IPS-20b (cell line): Measurements from ENCODE around the gene REXO4.

Source experiments
- H3K27ac ChIP-seq: one replicate; pipeline ENCODE4 v1.5.1; 2013; ENCODE audit warnings: low read length
- H3K27me3 ChIP-seq: 2 replicates; pipeline ENCODE4 v1.6.1; 2013; ENCODE audit warnings: mild to moderate bottlenecking, low read length, inconsistent platforms; ENCODE audit not compliant: insufficient read depth
- H3K36me3 ChIP-seq: 2 replicates; pipeline ENCODE4 v1.6.1; 2013; ENCODE audit warnings: low read depth, mild to moderate bottlenecking, inconsistent platforms, low read length, moderate library complexity; ENCODE audit not compliant: insufficient read depth
- H3K4me1 ChIP-seq: 2 replicates; pipeline ENCODE4 v1.6.1; 2013; ENCODE audit warnings: mild to moderate bottlenecking, control low read depth, inconsistent platforms, low read length, moderate library complexity; ENCODE audit not compliant: insufficient read depth
- H3K4me3 ChIP-seq: 2 replicates; pipeline ENCODE4 v1.5.1; 2013; ENCODE audit warnings: mild to moderate bottlenecking, low read length, inconsistent platforms
- H3K9ac ChIP-seq: 2 replicates; pipeline ENCODE4 v1.6.1; 2013; ENCODE audit warnings: low read depth, mild to moderate bottlenecking, inconsistent platforms, low read length, moderate library complexity
- H3K9me3 ChIP-seq: 2 replicates; pipeline ENCODE4 v1.6.1; 2013; ENCODE audit warnings: mild to moderate bottlenecking, low read depth, low read length, inconsistent platforms; ENCODE audit not compliant: insufficient read depth

Gene REXO4

DNA sequence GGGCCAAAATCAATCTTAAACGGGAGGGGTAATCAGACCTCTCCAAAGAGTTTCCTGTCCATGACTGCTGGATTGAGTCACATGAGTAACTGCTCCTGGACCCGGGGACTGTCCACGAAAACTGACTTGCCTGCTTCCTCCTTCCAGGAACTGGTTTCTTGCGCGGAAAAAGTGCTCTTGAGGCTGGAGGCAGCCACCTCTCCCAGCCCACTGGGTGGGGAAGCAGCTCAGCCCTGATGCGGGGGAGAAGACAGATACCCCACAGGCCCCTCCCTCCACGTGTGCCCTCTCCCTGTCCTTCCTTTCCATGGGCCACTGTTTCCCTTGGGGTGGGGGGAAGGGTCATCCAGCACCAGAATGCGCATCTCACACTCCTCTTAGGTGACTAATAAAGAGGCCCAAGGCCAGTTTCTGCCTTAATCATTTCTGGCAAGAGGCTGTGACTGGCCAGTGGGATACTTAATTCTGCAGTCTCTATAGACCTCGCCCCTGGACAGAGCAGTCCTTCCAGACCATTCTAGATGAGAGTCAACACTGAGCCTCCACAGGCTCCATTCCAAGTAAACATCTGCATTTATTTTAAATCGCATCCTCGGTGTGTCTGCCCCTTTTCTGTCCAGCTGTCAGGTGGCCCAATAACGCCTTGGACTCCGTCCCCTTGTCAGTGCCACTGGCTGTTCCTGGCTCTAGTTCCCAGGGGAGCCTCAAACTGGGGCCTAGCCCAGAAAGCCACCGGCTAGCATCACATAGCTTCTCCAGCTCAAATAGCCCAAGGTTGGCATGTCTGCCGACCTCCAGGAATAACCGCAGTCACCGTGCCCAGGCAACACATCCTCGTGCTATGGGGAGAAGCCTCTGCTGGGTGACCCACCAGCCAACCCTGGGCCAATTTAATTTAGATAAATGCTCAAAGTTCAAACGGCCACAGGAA lies 12.0 kb downstream of the REXO4 start:
- H3K36me3 ChIP-seq, result peaks cover 59% of the 10 kb centered on the region
- H3K27me3 ChIP-seq, result no peaks in the 10 kb centered on the region
- no peaks in the 10 kb centered on the region for H3K9me3 ChIP-seq
- no peaks in the 10 kb centered on the region for H3K4me1 ChIP-seq
- H3K4me3 ChIP-seq, result no peak overlapping the region
- H3K9ac ChIP-seq, result no peak overlapping the region
- no peak overlapping the region for H3K27ac ChIP-seq

DNA sequence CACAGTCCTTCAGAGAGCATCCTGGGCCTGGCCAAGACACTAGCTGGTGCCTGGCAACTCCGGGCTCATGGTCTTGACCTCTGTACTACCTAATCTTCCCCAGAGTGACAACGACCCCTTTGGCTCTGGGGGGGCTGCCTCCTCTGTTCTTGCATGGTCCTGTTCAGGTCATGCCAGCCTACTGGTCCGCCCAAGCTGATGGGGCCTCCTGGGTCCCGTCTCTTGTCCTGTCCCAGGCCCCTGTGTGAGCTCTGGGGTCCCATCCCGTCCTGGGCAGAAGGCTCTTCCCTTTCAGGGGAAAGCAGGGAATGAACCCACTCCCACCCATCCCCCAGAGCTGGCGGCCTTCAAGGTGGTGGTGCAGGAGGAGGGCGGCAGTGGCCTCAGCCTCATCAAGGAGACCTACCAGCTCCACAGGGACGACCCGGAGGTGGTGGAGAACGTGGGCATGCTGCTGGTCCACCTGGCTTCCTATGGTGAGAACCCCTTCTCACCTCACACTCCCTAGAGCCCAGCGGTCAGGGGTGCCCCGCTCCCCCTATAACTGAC lies 13.3 kb downstream of the REXO4 start:
- H3K4me1 ChIP-seq, result no peaks in the 10 kb centered on the region
- no peak overlapping the region for H3K27ac ChIP-seq
- H3K9ac ChIP-seq, result no peak overlapping the region
- no peaks in the 10 kb centered on the region for H3K27me3 ChIP-seq
- H3K4me3 ChIP-seq, result no peak overlapping the region
- H3K9me3 ChIP-seq, result no peaks in the 10 kb centered on the region
- H3K36me3 ChIP-seq, result peaks cover 47% of the 10 kb centered on the region

- Histone ChIP-seq H3K9ac (no peak overlapping the region), H3K4me1 (no peaks in the 10 kb centered on the region), H3K27me3 (no peaks in the 10 kb centered on the region), H3K36me3 (peaks cover 41% of the 10 kb centered on the region), H3K27ac (no peak overlapping the region), H3K4me3 (no peak overlapping the region), H3K9me3 (no peaks in the 10 kb centered on the region)
Observed at GRCh38 chr9:133403766-133404453, 13.9 kb downstream of the REXO4 start.

- H3K36me3 ChIP-seq, result peaks cover 31% of the 10 kb centered on the region
- no peak overlapping the region for H3K27ac ChIP-seq
- H3K9ac ChIP-seq, result no peak overlapping the region
- peaks cover under 1% of the 10 kb centered on the region; the same call in 1 of the 2 replicates for H3K27me3 ChIP-seq
- H3K4me3 ChIP-seq, result no peak overlapping the region
- no peaks in the 10 kb centered on the region for H3K9me3 ChIP-seq
- no peaks in the 10 kb centered on the region for H3K4me1 ChIP-seq
Observed at GRCh38 chr9:133402689-133403088, 15.1 kb downstream of the REXO4 start.

DNA sequence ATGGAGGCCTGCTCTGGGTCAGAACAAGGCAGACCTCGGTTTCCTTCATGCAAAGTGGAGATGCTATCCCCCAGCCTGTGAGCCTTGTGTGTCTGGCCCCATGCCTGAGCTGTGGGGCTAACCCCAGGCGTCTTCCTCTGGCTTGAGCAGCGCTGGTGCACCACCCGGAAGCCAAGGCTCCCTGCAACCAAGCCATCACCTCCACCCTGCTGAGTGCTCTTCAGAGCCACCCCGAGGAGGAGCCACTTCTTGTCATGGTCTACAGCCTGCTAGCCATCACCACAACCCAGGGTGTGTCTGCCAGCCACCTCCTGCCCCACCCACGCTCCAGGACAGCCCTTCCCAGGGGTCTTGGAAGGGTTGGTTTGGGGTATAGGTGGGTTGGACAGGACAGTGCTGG lies 16.2 kb downstream of the REXO4 start:
- peaks cover 6% of the 10 kb centered on the region; the same call in 1 of the 2 replicates for H3K27me3 ChIP-seq
- no peaks in the 10 kb centered on the region for H3K9me3 ChIP-seq
- no peak overlapping the region for H3K4me3 ChIP-seq
- no peaks in the 10 kb centered on the region for H3K4me1 ChIP-seq
- H3K9ac ChIP-seq, result no peak overlapping the region
- no peak overlapping the region for H3K27ac ChIP-seq
- peaks cover 21% of the 10 kb centered on the region for H3K36me3 ChIP-seq

- Histone ChIP-seq H3K27me3 (peaks cover 6% of the 10 kb centered on the region; the same call in 1 of the 2 replicates), H3K9me3 (no peaks in the 10 kb centered on the region), H3K36me3 (peaks cover 8% of the 10 kb centered on the region), H3K4me1 (no peaks in the 10 kb centered on the region), H3K4me3 (no peak overlapping the region), H3K27ac (no peak overlapping the region), H3K9ac (no peak overlapping the region)
Observed at GRCh38 chr9:133400292-133400691, 17.5 kb downstream of the REXO4 start.

GRCh38 chr9:133397895-133398294 lies 19.9 kb downstream of the REXO4 start:
- Histone ChIP-seq H3K9ac (no peak overlapping the region), H3K27me3 (peaks cover 6% of the 10 kb centered on the region; the same call in 1 of the 2 replicates), H3K9me3 (no peaks in the 10 kb centered on the region), H3K4me3 (no peak overlapping the region), H3K4me1 (no peaks in the 10 kb centered on the region), H3K36me3 (no peaks in the 10 kb centered on the region), H3K27ac (no peak overlapping the region)

DNA sequence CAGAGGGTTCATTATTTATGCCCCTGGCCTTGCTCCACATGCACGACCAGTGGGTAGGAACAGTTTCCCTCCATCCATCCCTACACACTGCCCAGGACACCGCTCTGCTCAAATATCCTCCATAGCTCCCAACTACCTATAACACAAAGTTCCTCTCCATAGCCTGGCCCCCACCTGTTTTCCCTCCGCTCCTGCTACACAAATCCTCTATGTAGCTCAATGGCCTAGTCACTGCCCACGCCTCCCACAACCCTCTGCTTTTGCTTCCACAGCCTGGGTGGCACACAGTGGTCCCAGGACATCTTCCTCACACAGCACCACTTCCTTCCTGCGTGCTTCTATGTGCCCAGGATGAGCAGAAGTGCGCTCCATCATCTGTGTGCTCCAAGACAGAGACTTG lies 20.4 kb downstream of the REXO4 start:
- no peaks in the 10 kb centered on the region for H3K4me1 ChIP-seq
- H3K4me3 ChIP-seq, result no peak overlapping the region
- no peak overlapping the region for H3K9ac ChIP-seq
- peaks cover 6% of the 10 kb centered on the region; the same call in 1 of the 2 replicates for H3K27me3 ChIP-seq
- H3K27ac ChIP-seq, result no peak overlapping the region
- no peaks in the 10 kb centered on the region for H3K36me3 ChIP-seq
- H3K9me3 ChIP-seq, result no peaks in the 10 kb centered on the region

DNA sequence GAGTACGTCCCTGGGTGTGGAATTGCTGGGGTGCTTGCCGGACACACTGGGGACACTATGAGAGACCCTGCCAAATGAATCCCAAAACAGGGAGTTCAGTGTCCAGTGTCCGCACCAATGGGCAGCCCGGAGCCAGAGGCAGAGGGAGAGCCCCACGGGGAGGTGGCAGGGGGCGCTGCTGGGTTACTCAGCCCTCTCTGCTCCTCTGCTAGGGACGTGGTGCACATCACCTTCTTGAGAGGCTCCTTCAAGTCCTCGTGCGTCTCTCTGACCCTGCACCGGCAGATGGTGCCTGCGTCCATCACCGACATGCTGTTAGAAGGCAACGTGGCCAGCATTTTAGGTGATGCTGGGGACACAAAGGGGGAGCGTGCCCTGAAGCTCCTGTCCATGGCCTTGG lies 20.9 kb downstream of the REXO4 start:
- Histone ChIP-seq H3K4me3 (no peak overlapping the region), H3K27me3 (peaks cover 6% of the 10 kb centered on the region; the same call in 1 of the 2 replicates), H3K9me3 (no peaks in the 10 kb centered on the region), H3K9ac (no peak overlapping the region), H3K4me1 (no peaks in the 10 kb centered on the region), H3K27ac (no peak overlapping the region), H3K36me3 (no peaks in the 10 kb centered on the region)

DNA sequence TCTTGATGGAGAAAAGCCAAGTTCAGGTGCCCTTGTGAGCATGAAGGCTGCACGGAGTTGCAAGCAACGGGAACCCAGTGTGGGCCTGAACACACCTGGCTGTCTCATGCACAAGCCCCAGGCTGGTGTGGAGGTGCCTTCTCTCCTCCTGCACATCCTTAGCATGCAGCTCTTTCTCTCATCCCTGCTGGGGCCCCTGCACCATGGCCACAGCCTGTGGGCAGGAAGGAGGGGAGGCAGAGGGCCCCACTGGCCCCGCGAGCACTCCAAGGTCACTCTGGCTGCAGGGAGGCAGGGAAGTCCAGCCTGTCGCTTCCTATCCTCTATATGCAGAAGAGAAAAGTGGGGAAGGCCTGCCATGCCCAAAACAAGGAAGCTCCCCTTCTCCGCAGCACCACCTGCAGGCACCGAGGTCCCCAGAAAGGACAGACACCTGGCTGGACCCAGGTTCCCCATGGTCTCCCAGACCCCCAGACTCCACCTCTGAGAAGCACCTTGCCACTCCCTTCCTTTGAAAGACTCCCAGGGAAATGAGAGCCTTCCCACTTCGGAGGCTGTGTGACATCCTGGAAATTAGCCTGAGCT lies 23.0 kb downstream of the REXO4 start:
- Histone ChIP-seq H3K9me3 (no peaks in the 10 kb centered on the region), H3K27me3 (peaks cover 6% of the 10 kb centered on the region; the same call in 1 of the 2 replicates), H3K27ac (no peak overlapping the region), H3K9ac (no peak overlapping the region), H3K4me1 (no peaks in the 10 kb centered on the region), H3K4me3 (no peak overlapping the region), H3K36me3 (no peaks in the 10 kb centered on the region)

DNA sequence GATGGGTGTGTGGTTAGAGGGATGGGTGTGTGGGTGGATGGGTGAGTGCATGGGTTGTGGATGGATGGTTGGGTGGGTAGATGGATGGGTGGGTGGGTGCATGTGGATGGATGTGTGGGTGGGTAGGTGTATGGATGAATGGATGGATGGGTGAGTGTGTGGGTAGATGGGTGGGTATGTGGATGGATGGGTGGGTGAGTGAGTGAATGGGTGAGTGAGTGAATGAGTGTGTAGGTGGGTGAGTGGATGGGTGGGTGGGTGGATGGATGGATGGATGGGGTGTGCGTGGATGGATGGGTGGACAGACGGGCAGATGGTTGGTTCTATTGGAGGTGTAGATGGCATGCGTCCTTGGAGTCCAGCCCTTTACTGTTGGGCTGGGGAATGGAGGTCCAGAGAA lies 24.4 kb downstream of the REXO4 start:
- Histone ChIP-seq H3K36me3 (no peaks in the 10 kb centered on the region), H3K27ac (no peak overlapping the region), H3K27me3 (peaks cover 6% of the 10 kb centered on the region; the same call in 1 of the 2 replicates), H3K9ac (no peak overlapping the region), H3K9me3 (no peaks in the 10 kb centered on the region), H3K4me1 (no peaks in the 10 kb centered on the region), H3K4me3 (no peak overlapping the region)
